OCI-LY3 (cell line): Measurements from ENCODE around the gene SCFD1.

Experiments
- H2AFZ ChIP-seq: fragments of 200-600, 300-600 bp; shearing (Covaris generic); 2 replicates; pipeline ENCODE4 v1.6.0; 2014; ENCODE audit warnings: antibody characterized with exemption, low read depth, low read length
- H3K27ac ChIP-seq: fragments of 200-600, 300-600 bp; sonication (generic); 2 replicates; pipeline ENCODE4 v1.5.1; 2014; ENCODE audit warnings: mild to moderate bottlenecking, low read length, moderate library complexity, mixed read lengths
- H3K27me3 ChIP-seq: fragments of 200-600, 300-600 bp; sonication (generic); 2 replicates; pipeline ENCODE4 v1.6.1; 2014; ENCODE audit warnings: low read depth, low read length, mixed read lengths
- H3K36me3 ChIP-seq: fragments of 200-600, 300-600 bp; sonication (generic); replicated peaks from 2 replicates; pipeline ENCODE3; 2014; ENCODE audit warnings: low read depth, low read length, mixed read lengths
- H3K4me1 ChIP-seq: fragments of 300-600, 200-600 bp; sonication (generic); 2 replicates; pipeline ENCODE4 v1.6.1; 2014; ENCODE audit warnings: low read length, mixed read lengths
- H3K4me2 ChIP-seq: fragments of 200-600, 300-600 bp; sonication (generic); 2 replicates; pipeline ENCODE4 v1.6.1; 2014; ENCODE audit warnings: low read length, mixed read lengths
- H3K4me3 ChIP-seq: fragments of 300-600, 200-600 bp; sonication (generic); 2 replicates; pipeline ENCODE4 v1.5.1; 2014; ENCODE audit warnings: antibody characterized with exemption, mild to moderate bottlenecking, low read length, moderate library complexity
- H3K79me2 ChIP-seq: fragments of 300-600, 200-600 bp; shearing (Covaris generic); 2 replicates; pipeline ENCODE4 v1.6.1; 2014; ENCODE audit warnings: mild to moderate bottlenecking, low read length, mixed read lengths
- H3K9ac ChIP-seq: fragments of 300-600, 200-600 bp; shearing (Covaris generic); 2 replicates; pipeline ENCODE4 v1.6.0; 2014; ENCODE audit warnings: mild to moderate bottlenecking, low read length, moderate library complexity
- H3K9me3 ChIP-seq: fragments of 200-600, 300-600 bp; shearing (Covaris generic); 2 replicates; pipeline ENCODE4 v1.6.1; 2014; ENCODE audit warnings: low read length, mixed read lengths; ENCODE audit not compliant: insufficient read depth
- H4K20me1 ChIP-seq: fragments of 200-600, 300-600 bp; sonication (generic); 2 replicates; pipeline ENCODE4 v1.6.1; 2016; ENCODE audit warnings: low read length, mixed read lengths; ENCODE audit not compliant: insufficient read depth
- CTCF ChIP-seq: fragments of 200-600, 300-600 bp; sonication (generic); IDR thresholded peaks from 2 replicates; pipeline ENCODE4 v1.5.1; 2014; ENCODE audit warnings: antibody characterized with exemption, low read length, low read depth
- EZH2phosphoT487 ChIP-seq: fragments of 200-600 bp; shearing (Covaris generic); IDR thresholded peaks from 2 replicates; pipeline ENCODE4 v1.6.1; 2018; ENCODE audit warnings: antibody characterized with exemption, mixed run types, low read depth

SCFD1 gene

GRCh38 chr14:30757082-30757481, 135.0 kb downstream of the SCFD1 start:
- no peaks in the 10 kb centered on the region for H3K9me3 ChIP-seq
- H3K27me3 ChIP-seq, result no peaks in the 10 kb centered on the region

GRCh38 chr14:30759172-30760125, 137.3 kb downstream of the SCFD1 start:
- Histone ChIP-seq H3K27me3 (no peaks in the 10 kb centered on the region), H3K4me1 (no peaks in the 10 kb centered on the region), H3K9me3 (peaks cover 15% of the 10 kb centered on the region), H3K9ac (no peak overlapping the region), H3K36me3 (no peaks in the 10 kb centered on the region), H3K79me2 (no peaks in the 10 kb centered on the region), H2AFZ (no peak overlapping the region), H4K20me1 (no peaks in the 10 kb centered on the region), H3K27ac (no peak overlapping the region), H3K4me3 (no peak overlapping the region), H3K4me2 (no peak overlapping the region)
- no peak for TF ChIP-seq CTCF
- no peak for TF ChIP-seq EZH2phosphoT487

More at GRCh38 chr14:30757082-30757481, 135.0 kb downstream of the SCFD1 start:
- Histone ChIP-seq H3K4me3 (no peak overlapping the region), H4K20me1 (no peaks in the 10 kb centered on the region), H3K27ac (no peak overlapping the region), H2AFZ (no peak overlapping the region), H3K9ac (no peak overlapping the region), H3K4me1 (no peaks in the 10 kb centered on the region), H3K36me3 (no peaks in the 10 kb centered on the region), H3K4me2 (no peak overlapping the region), H3K79me2 (no peaks in the 10 kb centered on the region)
- no peak for TF ChIP-seq CTCF

GRCh38 chr14:30763891-30764290, 141.8 kb downstream of the SCFD1 start:
- Histone ChIP-seq H3K79me2 (no peaks in the 10 kb centered on the region), H3K36me3 (no peaks in the 10 kb centered on the region), H3K27me3 (no peaks in the 10 kb centered on the region), H3K9me3 (peaks cover 16% of the 10 kb centered on the region), H3K4me3 (no peak overlapping the region), H3K4me2 (no peak overlapping the region), H3K4me1 (no peaks in the 10 kb centered on the region), H4K20me1 (no peaks in the 10 kb centered on the region), H3K27ac (no peak overlapping the region), H3K9ac (no peak overlapping the region), H2AFZ (no peak overlapping the region)
- no peak for TF ChIP-seq CTCF
- TF ChIP-seq EZH2phosphoT487, result no peak

- peaks cover 14% of the 10 kb centered on the region; the same call in 1 of the 2 replicates for H3K27me3 ChIP-seq
- TF ChIP-seq CTCF (no peak), EZH2phosphoT487 (no peak)
- no peak overlapping the region for H3K9ac ChIP-seq
- no peak overlapping the region for H2AFZ ChIP-seq
- no peak overlapping the region for H3K27ac ChIP-seq
- no peak overlapping the region for H3K4me3 ChIP-seq
- H3K4me2 ChIP-seq, result no peak overlapping the region
- H4K20me1 ChIP-seq, result no peaks in the 10 kb centered on the region
- H3K4me1 ChIP-seq, result no peaks in the 10 kb centered on the region
- H3K9me3 ChIP-seq, result peaks cover 12% of the 10 kb centered on the region
- no peaks in the 10 kb centered on the region for H3K79me2 ChIP-seq
- no peaks in the 10 kb centered on the region for H3K36me3 ChIP-seq
These were observed 145.5 kb downstream of the SCFD1 start for GRCh38 chr14:30767624-30768023.
